ENCODE results near the gene RACGAP1. TPM values are rescaled to one million over a fixed set of nuclear protein-coding genes. Genes with fewer than 3 reads are reported as not detected.

RACGAP1 gene
- total and polyA plus RNA-seq, 2 of the 4 experiments (the other 2 are of a cell fraction), result 37.9 to 110 TPM

DNA sequence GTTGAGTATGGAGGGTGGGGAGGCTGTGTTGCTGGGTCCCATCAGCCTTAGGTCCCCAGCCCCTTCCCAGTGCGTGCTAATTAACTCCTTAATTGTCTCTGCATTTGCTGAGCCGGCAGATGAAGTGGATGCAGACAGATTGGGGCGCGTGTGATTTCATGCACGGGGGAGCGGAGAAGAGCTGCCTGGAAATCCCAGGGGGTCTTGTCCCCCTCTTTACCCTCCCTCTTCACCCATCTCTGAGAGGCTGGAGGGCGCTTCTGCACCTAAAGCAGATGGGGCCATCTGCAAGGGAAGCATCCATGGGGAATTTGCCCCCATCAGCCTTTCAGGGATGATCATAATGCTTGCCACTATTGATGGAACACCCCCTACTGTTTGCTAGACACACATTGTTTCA is 27.7 kb upstream of the RACGAP1 start (continued):
- no peak for TF ChIP-seq MXI1 (IDR thresholded peaks at IDR 0.05; ENCODE audit: borderline replicate concordance, low read depth, low read length)
- TF ChIP-seq MAFK (IDR thresholded peaks at IDR 0.05; ENCODE audit: low read depth, low read length), result no peak
- no peak for TF ChIP-seq CEBPB (IDR thresholded peaks at IDR 0.05; ENCODE audit: low read depth, low read length)
- no peak for TF ChIP-seq RFX5 (IDR thresholded peaks at IDR 0.05; ENCODE audit: low read depth, low read length)
- no peak for TF ChIP-seq FOS (IDR thresholded peaks at IDR 0.05; ENCODE audit: low read depth, low read length)

DNA sequence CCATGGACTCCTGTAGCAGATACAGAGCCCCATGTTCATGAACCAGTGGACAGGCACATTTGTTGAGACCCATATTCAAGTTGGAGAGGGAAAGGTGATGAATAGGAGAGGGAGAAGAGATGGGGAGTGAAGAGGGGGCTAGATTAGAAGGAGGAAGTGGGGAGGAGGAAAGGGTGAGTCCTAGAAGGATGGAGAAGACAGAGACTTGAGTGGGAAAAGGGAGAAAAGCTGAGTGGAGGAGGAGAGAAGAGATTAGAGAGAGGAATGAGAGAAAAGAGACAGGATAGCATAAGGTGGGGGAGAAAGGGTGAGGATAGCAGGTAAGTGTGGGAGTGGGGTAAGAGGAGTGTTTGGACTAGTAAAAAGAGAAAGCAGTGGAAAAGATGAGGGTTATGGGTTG is 27.2 kb upstream of the RACGAP1 start:
- Histone ChIP-seq H3K9me3 (ENCODE audit: control insufficient read depth, insufficient read depth, low read length) (no peaks in the 10 kb centered on the region), H3K56ac (ENCODE audit: extremely low read depth, insufficient read depth, low read length) (no peak overlapping the region), H3K23ac (ENCODE audit: low read depth, low read length) (no peak overlapping the region), H3K36me3 (ENCODE audit: control insufficient read depth, insufficient read depth, low read length) (no peaks in the 10 kb centered on the region), H2AFZ (replicated peaks; ENCODE audit: low read length, poor library complexity) (no peak overlapping the region), H2BK15ac (ENCODE audit: low read depth, low read length) (no peak overlapping the region), H4K8ac (ENCODE audit: low read depth in 2 of 2, low read length in 2 of 2) (no peak overlapping the region), H2AK9ac (replicated peaks; ENCODE audit: low read depth, low read length, poor library complexity) (no peak overlapping the region), H4K5ac (ENCODE audit: low read depth, low read length) (no peak overlapping the region), H3K79me1 (ENCODE audit: low read depth in 1 of 2, low read length in 2 of 2) (no peaks in the 10 kb centered on the region; a peak in 1 of 4 replicates), H3K9me1 (ENCODE audit: insufficient read depth, low read length) (no peaks in the 10 kb centered on the region), H3K4me3 (ENCODE audit: insufficient read depth, low read depth, low read length) (no peak overlapping the region), H2BK5ac (ENCODE audit: low read depth, low read length, poor library complexity, severe bottlenecking) (no peak overlapping the region), H3K18ac (ENCODE audit: low read depth, low read length) (no peak overlapping the region), H3K27me3 (ENCODE audit: control insufficient read depth, insufficient read depth, low read length) (peaks cover 59% of the 10 kb centered on the region), H2BK20ac (ENCODE audit: low read depth, low read length) (no peak overlapping the region), H3K27ac (ENCODE audit: insufficient read depth, low read length) (no peak overlapping the region), H3K4me2 (ENCODE audit: low read depth, low read length) (no peak overlapping the region), H3K4ac (ENCODE audit: low read depth, low read length) (no peak overlapping the region), H4K91ac (ENCODE audit: insufficient read depth, low read depth, low read length) (no peak overlapping the region), H3K14ac (replicated peaks; ENCODE audit: low read depth, low read length) (no peak overlapping the region), H3K4me1 (ENCODE audit: control insufficient read depth, insufficient read depth, low read length) (peaks cover 4% of the 10 kb centered on the region), H2AK5ac (ENCODE audit: low read depth, low read length) (no peak overlapping the region), H2BK120ac (ENCODE audit: low read depth, low read length) (no peak overlapping the region), H4K20me1 (ENCODE audit: insufficient read depth, low read length) (peaks cover 7% of the 10 kb centered on the region; the same call in 1 of the 2 replicates), H3K9ac (ENCODE audit: low read depth, low read length) (no peak overlapping the region)
- dilution Hi-C loops (cut with HindIII; ENCODE audit: low sequenced_read_pairs, unreplicated experiment), result no loop called here
- no TSS peak for BruUV-seq (replicated peaks)
- CTCF ChIA-PET, result interaction anchor here (1.6 kb wide), 1 partner anchor 85 kb away, joined by 4 read pairs; no protein-coding TSS in a partner anchor
- no peak for ATAC-seq (ENCODE audit: low read depth)
- TF ChIP-seq, protein P1, sequence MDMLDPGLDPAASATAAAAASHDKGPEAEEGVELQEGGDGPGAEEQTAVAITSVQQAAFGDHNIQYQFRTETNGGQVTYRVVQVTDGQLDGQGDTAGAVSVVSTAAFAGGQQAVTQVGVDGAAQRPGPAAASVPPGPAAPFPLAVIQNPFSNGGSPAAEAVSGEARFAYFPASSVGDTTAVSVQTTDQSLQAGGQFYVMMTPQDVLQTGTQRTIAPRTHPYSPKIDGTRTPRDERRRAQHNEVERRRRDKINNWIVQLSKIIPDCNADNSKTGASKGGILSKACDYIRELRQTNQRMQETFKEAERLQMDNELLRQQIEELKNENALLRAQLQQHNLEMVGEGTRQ (IDR thresholded peaks at IDR 0.05; ENCODE audit: low read depth, low read length), result no peak
- TF ChIP-seq NFE2L2 (IDR thresholded peaks at IDR 0.05; ENCODE audit: low read depth, low read length), result no peak
- in situ Hi-C loops (cut with MboI; ENCODE audit: low sequenced_read_pairs), result loop anchor here (5.0 kb wide), 1 partner anchor 185 kb away; no protein-coding TSS in a partner anchor
- POLR2A ChIA-PET (ENCODE audit: unreplicated experiment), result no interaction called here
- no peak for DNase-seq
- intact Hi-C loops (cut with micrococcal nuclease), result no loop called here

Measured in IMR-90 (cell line).